K562 (cell line): ENCODE measurements around the gene ARHGEF17. TPM values are rescaled to one million over a fixed set of nuclear protein-coding genes. Genes with fewer than 3 reads are reported as not detected.

Experiments
- ATAC-seq: fragments of 200-7000 bp; cut with Tn5 transposase; 3 replicates; pipeline ENCODE4 v1.9.1; 2020; ENCODE audit warnings: moderate library complexity
- BruUV-seq: library from RNA; stranded (reverse); fragments of 400-500 nt; replicated peaks from 2 replicates; lab custom pipeline; 2021; lab: Mats Ljungman, UMichigan
- CTCF ChIA-PET: fragments of 300-600 bp; formaldehyde crosslinking; extraction: SDS; loops from one replicate; lab custom pipeline; 2021; ENCODE audit warnings: low intra/inter-chr PET ratio; lab: Yijun Ruan, JAX
- POLR2A ChIA-PET: fragments of 300-600, 350-650 bp; sonication (Branson Sonifier 250); formaldehyde crosslinking; extraction: SDS; loops from one replicate; lab custom pipeline; 2021; ENCODE audit warnings: antibody characterized with exemption, inconsistent platforms; lab: Yijun Ruan, JAX
- DNase-seq, 4 experiments: peaks; one replicate each; pipeline versions ENCODE4 v3.0.0 to v3.0.0-alpha.2; 2011 to 2018; ENCODE audit warnings: low spot score in 3 of 4, mixed read lengths in 3 of 4; ENCODE audit errors: extremely low read depth in 1 of 4
- FAIRE-seq: peaks from 2 replicates; lab custom pipeline; 2011; peaks lifted over from hg19 to GRCh38; lab: Jason Lieb, UNC
- H2AFZ ChIP-seq: 2 replicates; pipeline ENCODE4 v1.6.0; 2011; ENCODE audit warnings: low read depth, low read length, control low read depth, inconsistent platforms
- H3K27ac ChIP-seq: fragments of 200-600 bp; 3 replicates; pipeline ENCODE4 v1.8.0; 2011; ENCODE audit warnings: low read depth, mild to moderate bottlenecking, control low read depth, inconsistent platforms, low read length, moderate library complexity, mixed read lengths; ENCODE audit errors: extremely low read depth
- H3K27me3 ChIP-seq, 2 experiments: fragments of 300-600 bp in 1 of 2; 2 replicates in 1 of 2; 3 replicates in 1 of 2; pipeline versions ENCODE4 v1.6.0 to v1.8.0; 2011; ENCODE audit warnings: inconsistent platforms in 2 of 2, low read length in 2 of 2, mild to moderate bottlenecking in 1 of 2, mixed read lengths in 1 of 2, moderate library complexity in 1 of 2; ENCODE audit not compliant: control insufficient read depth in 2 of 2, insufficient read depth in 2 of 2
- H3K36me3 ChIP-seq: fragments of 300-600 bp; 3 replicates; pipeline ENCODE4 v1.8.0; 2011; ENCODE audit warnings: mild to moderate bottlenecking, low read length, inconsistent platforms; ENCODE audit not compliant: control insufficient read depth, insufficient read depth
- H3K4me1 ChIP-seq, 2 experiments: fragments of 200-600 bp in 1 of 2; replicated peaks in 1 of 2; 2 replicates in 1 of 2; 3 replicates in 1 of 2; pipeline versions ENCODE4 v1.5.1 to v1.8.0; 2011; ENCODE audit warnings: inconsistent platforms in 2 of 2, low read length in 2 of 2, mild to moderate bottlenecking in 1 of 2, mixed read lengths in 1 of 2, moderate library complexity in 1 of 2; ENCODE audit not compliant: control insufficient read depth in 2 of 2, insufficient read depth in 2 of 2
- H3K4me2 ChIP-seq: 2 replicates; pipeline ENCODE4 v1.6.1; 2011; ENCODE audit warnings: low read length, control low read depth, inconsistent platforms, mixed read lengths; ENCODE audit not compliant: insufficient read depth
- H3K4me3 ChIP-seq: fragments of 200-600 bp; sonication (generic), shearing (Covaris generic); 2 replicates; pipeline ENCODE4 v1.5.1; 2016; ENCODE audit warnings: control low read depth, inconsistent platforms
- H3K79me2 ChIP-seq: fragments of 200-600 bp; 3 replicates; pipeline ENCODE4 v1.8.0; 2011; ENCODE audit warnings: low read length, inconsistent platforms; ENCODE audit not compliant: control insufficient read depth, insufficient read depth
- H3K9ac ChIP-seq, 2 experiments: 2 replicates each; pipeline versions ENCODE4 v1.6.0 to v1.6.1; 2011; ENCODE audit warnings: low read depth in 2 of 2, low read length in 2 of 2, control low read depth in 1 of 2, inconsistent platforms in 1 of 2, mild to moderate bottlenecking in 1 of 2, mixed read lengths in 1 of 2; ENCODE audit not compliant: insufficient read depth in 1 of 2
- H3K9me1 ChIP-seq: one replicate; pipeline ENCODE4 v1.6.0; 2011; ENCODE audit warnings: inconsistent platforms, mild to moderate bottlenecking, low read length, moderate library complexity; ENCODE audit not compliant: control insufficient read depth, insufficient read depth
- H3K9me3 ChIP-seq: replicated peaks from 2 replicates; pipeline ENCODE4 v1.5.1; 2011; ENCODE audit warnings: low read depth, low read length, inconsistent platforms; ENCODE audit not compliant: control insufficient read depth, insufficient read depth
- H4K20me1 ChIP-seq: replicated peaks from 2 replicates; pipeline ENCODE4 v1.6.1; 2011; ENCODE audit warnings: low read length, inconsistent platforms, mixed read lengths; ENCODE audit not compliant: control insufficient read depth, insufficient read depth
- BRD4 ChIP-seq: fragments of 200-600 bp; sonication (generic); IDR thresholded peaks from 2 replicates; pipeline ENCODE4 v1.6.1; 2017; ENCODE audit warnings: inconsistent platforms
- RAD21 ChIP-seq, 2 experiments: fragments of 250-450 bp in 1 of 2; fragments of 450-650 bp in 1 of 2; sonication (Bioruptor Pico) in 1 of 2; formaldehyde crosslinking in 1 of 2; IDR thresholded peaks in 1 of 2; conservative IDR thresholded peaks in 1 of 2; 2 replicates each; pipeline versions ENCODE4 v1.4.0 to v1.8.0; 2020 to 2022; ENCODE audit warnings: mild to moderate bottlenecking in 2 of 2, moderate library complexity in 1 of 2
- ZNF134 ChIP-seq: fragments of 250-450 bp; sonication (Bioruptor Pico); conservative IDR thresholded peaks from 2 replicates; pipeline ENCODE4 v1.4.0; 2020
- WGBS: fragments of 100-300 bp; shearing (Covaris generic); methylation state at CpG from one replicate; pipeline ENCODE4 v1.1.6; 2016; ENCODE audit warnings: low coverage, mixed read lengths; ENCODE audit not compliant: insufficient coverage; ENCODE audit errors: missing lambda C conversion rate; 5-methylcytosine and 5-hydroxymethylcytosine counted together
- in situ Hi-C: fragments of 300-500 bp; cut with MboI; formaldehyde crosslinking; loops from 4 replicates; pipeline ENCODE4 v1.15.0; 2018; ENCODE audit warnings: inconsistent platforms, mixed read lengths
- intact Hi-C: fragments of 100-400 bp; cut with micrococcal nuclease; formaldehyde crosslinking; loops from 2 replicates; pipeline ENCODE4 v1.14.2; 2022
- polyA plus RNA-seq, 8 experiments: library from polyadenylated mRNA; depleted of rRNA in 4 of 8; stranded (reverse) in 5 of 8; unstranded in 3 of 8; fragments of >200 nt; fragmentation: Nextera tagmentation in 2 of 8; fragmentation: Illumina TruSeq in 1 of 8; extraction: Ambion mirVana in 2 of 8; extraction: Trizol in 1 of 8; gene quantifications; 2 replicates each; pipeline versions ENCODE4 v1.2.1 to v1.2.3, GENCODE V29; 2011 to 2014; ENCODE audit warnings: inconsistent platforms in 1 of 8, missing spikeins in 1 of 8
- total RNA-seq, 7 experiments: library from RNA; depleted of rRNA in 6 of 7; stranded (reverse); fragments of >200 nt in 6 of 7; fragmentation: Illumina TruSeq in 2 of 7; extraction: Trizol in 2 of 7; gene quantifications; 2 replicates each; pipeline versions ENCODE4 v1.2.1 to v1.2.3, GENCODE V29; 2011 to 2021; ENCODE audit warnings: low replicate concordance in 1 of 7

Gene ARHGEF17
- total and polyA plus RNA-seq, 9 of the 15 experiments (the other 6 are each of a cell fraction or from before 2014, with no cell fraction given) = 0.04 to 0.68 (median 0.10) TPM; not detected in 2

GRCh38 chr11:73324665-73325035, 16.6 kb downstream of the ARHGEF17 start:
- H3K4me2 ChIP-seq = no peak overlapping the region
- peaks cover 9 to 13% of the 10 kb centered on the region in 2 experiments; a peak in 4 of 5 replicates for H3K4me1 ChIP-seq
- ATAC-seq = no peak
- H3K4me3 ChIP-seq = no peak overlapping the region
- ChIA-PET POLR2A (interaction anchor here (0.6 to 0.8 kb wide), 2 partner anchors 13 to 492 kb away, joined by 3 to 4 read pairs; no protein-coding TSS in a partner anchor), CTCF (no interaction called here)
- intact Hi-C loops (no loop called here), in situ Hi-C loops (no loop called here)
- no peak for DNase-seq
- H3K79me2 ChIP-seq = no peaks in the 10 kb centered on the region
- no peaks in the 10 kb centered on the region for H3K9me1 ChIP-seq
- H3K27me3 ChIP-seq = peaks cover 0 to 27% of the 10 kb centered on the region in 2 experiments; a peak in 2 of 5 replicates
- H2AFZ ChIP-seq = peak overlapping the region; percentile 54; the same call in 1 of the 2 replicates
- BruUV-seq = no TSS peak
- 33% methylated on average over 2 of the region's 2 CpGs for WGBS
- 0 out of 2 replicates have a peak, but pooled peaks have one; percentile 42 for TF ChIP-seq ZNF134 (CRISPR knock-in tag)
- 0 out of 2 replicates have a peak, but pooled peaks have one; percentile 28 for TF ChIP-seq BRD4
- TF ChIP-seq RAD21 (CRISPR knock-in tag; conservative IDR thresholded peaks at IDR 0.05 in 1 of 2, IDR thresholded peaks at IDR 0.05 in 1 of 2) = no peak
- H3K27ac ChIP-seq = no peak overlapping the region
- no peaks in the 10 kb centered on the region for H3K36me3 ChIP-seq
- H3K9me3 ChIP-seq = no peaks in the 10 kb centered on the region
- no peaks in the 10 kb centered on the region; the same call in 1 of the 2 replicates for H4K20me1 ChIP-seq
- 0 out of 4 replicates have a peak overlapping the region, but pooled peaks of 1 of the 2 experiments have one; percentile 24 for H3K9ac ChIP-seq
- no peak for FAIRE-seq
